GM12878 (cell line): ENCODE data around the gene ASB8. TPM values are rescaled to one million over a fixed set of nuclear protein-coding genes. Genes with fewer than 3 reads are reported as not detected.

Experiments used
- BCL3 ChIP-seq: IDR thresholded peaks from 2 replicates; pipeline ENCODE4 v1.6.1; 2011; ENCODE audit warnings: borderline replicate concordance, low read depth, mild to moderate bottlenecking, moderate library complexity, low read length; ENCODE audit not compliant: insufficient read depth, poor library complexity, severe bottlenecking
- DPF2 ChIP-seq: fragments of 450-650 bp; IDR thresholded peaks from 2 replicates; pipeline ENCODE4 v1.6.1; 2017; ENCODE audit warnings: mild to moderate bottlenecking
- IKZF1 ChIP-seq: fragments of 450-650 bp; conservative IDR thresholded peaks from 2 replicates; pipeline ENCODE4 v1.6.1; 2017; ENCODE audit warnings: antibody characterized with exemption, mild to moderate bottlenecking
- IKZF2 ChIP-seq, 2 experiments: fragments of 450-650 bp; IDR thresholded peaks; 2 replicates each; pipeline ENCODE4 v1.6.1; 2017; ENCODE audit warnings: mild to moderate bottlenecking in 2 of 2, moderate library complexity in 2 of 2
- IRF4 ChIP-seq: IDR thresholded peaks from 2 replicates; pipeline ENCODE4 v1.6.1; 2011; ENCODE audit warnings: low read depth, low read length
- JUNB ChIP-seq: IDR thresholded peaks from 2 replicates; pipeline ENCODE4 v1.6.1; 2016; ENCODE audit warnings: antibody characterized with exemption, mild to moderate bottlenecking
- MEF2A ChIP-seq: IDR thresholded peaks from 2 replicates; pipeline ENCODE4 v1.6.1; 2011; ENCODE audit warnings: low read depth, mild to moderate bottlenecking, low read length, moderate library complexity; ENCODE audit not compliant: insufficient read depth
- NFIC ChIP-seq: IDR thresholded peaks from 2 replicates; pipeline ENCODE4 v1.6.1; 2012; ENCODE audit warnings: low read depth, mild to moderate bottlenecking, inconsistent platforms, low read length, moderate library complexity
- POLR2AphosphoS2 ChIP-seq: IDR thresholded peaks from 2 replicates; pipeline ENCODE4 v1.6.1; 2011; ENCODE audit warnings: low read depth, mild to moderate bottlenecking, low read length, improper control_type of control experiment, moderate library complexity
- RELB ChIP-seq: fragments of 450-650 bp; IDR thresholded peaks from 2 replicates; pipeline ENCODE4 v1.6.1; 2017; ENCODE audit warnings: low read depth, mild to moderate bottlenecking, moderate library complexity
- polyA plus RNA-seq, 11 experiments: library from polyadenylated mRNA; depleted of rRNA in 4 of 11; unstranded in 6 of 11; stranded (reverse) in 5 of 11; fragments of >200 nt; fragmentation: Nextera tagmentation in 4 of 11; fragmentation: Illumina TruSeq in 1 of 11; extraction: Ambion mirVana in 4 of 11; extraction: Trizol in 1 of 11; gene quantifications; 1 replicate in 1 of 11; 2 replicates in 10 of 11; pipeline versions ENCODE4 v1.2.1 to v1.2.3, GENCODE V29; 2011 to 2016; ENCODE audit warnings: inconsistent platforms in 2 of 11, missing spikeins in 2 of 11, low read depth in 1 of 11
- total RNA-seq, 4 experiments: library from RNA; depleted of rRNA in 3 of 4; stranded (reverse); fragments of >200 nt in 3 of 4; fragmentation: Illumina TruSeq in 1 of 4; extraction: Trizol in 1 of 4; gene quantifications; 2 replicates each; pipeline versions ENCODE4 v1.2.1 to v1.2.3, GENCODE V29; 2013 to 2021
- TF ChIP-seq, protein P1 (sequence below): fragments of 450-650 bp; IDR thresholded peaks from 2 replicates; pipeline ENCODE4 v1.6.1; 2014; ENCODE audit warnings: mild to moderate bottlenecking
- TF ChIP-seq, protein P2 (sequence below): IDR thresholded peaks from 2 replicates; pipeline ENCODE4 v1.6.1; 2011; ENCODE audit warnings: low read depth, mild to moderate bottlenecking, low read length, moderate library complexity, borderline replicate concordance; ENCODE audit errors: extremely low read depth
- TF ChIP-seq, protein P3 (sequence below): fragments of 450-650 bp; IDR thresholded peaks from 2 replicates; pipeline ENCODE4 v1.6.1; 2017; ENCODE audit warnings: mild to moderate bottlenecking, moderate library complexity
- TF ChIP-seq, protein P4 (sequence below): IDR thresholded peaks from 2 replicates; pipeline ENCODE4 v1.6.1; 2011; ENCODE audit warnings: mild to moderate bottlenecking, low read depth, low read length, moderate library complexity; ENCODE audit not compliant: insufficient replicate concordance
- TF ChIP-seq, protein P5 (sequence below): fragments of 450-650 bp; IDR thresholded peaks from 2 replicates; pipeline ENCODE4 v1.6.1; 2016; ENCODE audit warnings: mild to moderate bottlenecking

Gene ASB8
- total and polyA plus RNA-seq, 10 of the 15 experiments (the other 5 are each of a cell fraction or from before 2014, with no cell fraction given): 23.7 to 48.0 (median 29.1) TPM

GRCh38 chr12:48198672-48198971, 41.3 kb upstream of the ASB8 start (continued):
- TF ChIP-seq JUNB: no peak
- TF ChIP-seq IKZF2 (IDR thresholded peaks at IDR 0.05): 0 out of 4 replicates have a peak, but pooled peaks of 1 of the 2 experiments have one; percentile 24
- no peak for TF ChIP-seq BCL3
- TF ChIP-seq DPF2: 0 out of 2 replicates have a peak, but pooled peaks have one; percentile 7
- TF ChIP-seq, protein P1, sequence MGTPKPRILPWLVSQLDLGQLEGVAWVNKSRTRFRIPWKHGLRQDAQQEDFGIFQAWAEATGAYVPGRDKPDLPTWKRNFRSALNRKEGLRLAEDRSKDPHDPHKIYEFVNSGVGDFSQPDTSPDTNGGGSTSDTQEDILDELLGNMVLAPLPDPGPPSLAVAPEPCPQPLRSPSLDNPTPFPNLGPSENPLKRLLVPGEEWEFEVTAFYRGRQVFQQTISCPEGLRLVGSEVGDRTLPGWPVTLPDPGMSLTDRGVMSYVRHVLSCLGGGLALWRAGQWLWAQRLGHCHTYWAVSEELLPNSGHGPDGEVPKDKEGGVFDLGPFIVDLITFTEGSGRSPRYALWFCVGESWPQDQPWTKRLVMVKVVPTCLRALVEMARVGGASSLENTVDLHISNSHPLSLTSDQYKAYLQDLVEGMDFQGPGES: no peak
- TF ChIP-seq IRF4: no peak
- no peak for TF ChIP-seq NFIC
- TF ChIP-seq, protein P2, sequence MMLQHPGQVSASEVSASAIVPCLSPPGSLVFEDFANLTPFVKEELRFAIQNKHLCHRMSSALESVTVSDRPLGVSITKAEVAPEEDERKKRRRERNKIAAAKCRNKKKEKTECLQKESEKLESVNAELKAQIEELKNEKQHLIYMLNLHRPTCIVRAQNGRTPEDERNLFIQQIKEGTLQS: no peak
- TF ChIP-seq MEF2A: no peak
- TF ChIP-seq, protein P3, sequence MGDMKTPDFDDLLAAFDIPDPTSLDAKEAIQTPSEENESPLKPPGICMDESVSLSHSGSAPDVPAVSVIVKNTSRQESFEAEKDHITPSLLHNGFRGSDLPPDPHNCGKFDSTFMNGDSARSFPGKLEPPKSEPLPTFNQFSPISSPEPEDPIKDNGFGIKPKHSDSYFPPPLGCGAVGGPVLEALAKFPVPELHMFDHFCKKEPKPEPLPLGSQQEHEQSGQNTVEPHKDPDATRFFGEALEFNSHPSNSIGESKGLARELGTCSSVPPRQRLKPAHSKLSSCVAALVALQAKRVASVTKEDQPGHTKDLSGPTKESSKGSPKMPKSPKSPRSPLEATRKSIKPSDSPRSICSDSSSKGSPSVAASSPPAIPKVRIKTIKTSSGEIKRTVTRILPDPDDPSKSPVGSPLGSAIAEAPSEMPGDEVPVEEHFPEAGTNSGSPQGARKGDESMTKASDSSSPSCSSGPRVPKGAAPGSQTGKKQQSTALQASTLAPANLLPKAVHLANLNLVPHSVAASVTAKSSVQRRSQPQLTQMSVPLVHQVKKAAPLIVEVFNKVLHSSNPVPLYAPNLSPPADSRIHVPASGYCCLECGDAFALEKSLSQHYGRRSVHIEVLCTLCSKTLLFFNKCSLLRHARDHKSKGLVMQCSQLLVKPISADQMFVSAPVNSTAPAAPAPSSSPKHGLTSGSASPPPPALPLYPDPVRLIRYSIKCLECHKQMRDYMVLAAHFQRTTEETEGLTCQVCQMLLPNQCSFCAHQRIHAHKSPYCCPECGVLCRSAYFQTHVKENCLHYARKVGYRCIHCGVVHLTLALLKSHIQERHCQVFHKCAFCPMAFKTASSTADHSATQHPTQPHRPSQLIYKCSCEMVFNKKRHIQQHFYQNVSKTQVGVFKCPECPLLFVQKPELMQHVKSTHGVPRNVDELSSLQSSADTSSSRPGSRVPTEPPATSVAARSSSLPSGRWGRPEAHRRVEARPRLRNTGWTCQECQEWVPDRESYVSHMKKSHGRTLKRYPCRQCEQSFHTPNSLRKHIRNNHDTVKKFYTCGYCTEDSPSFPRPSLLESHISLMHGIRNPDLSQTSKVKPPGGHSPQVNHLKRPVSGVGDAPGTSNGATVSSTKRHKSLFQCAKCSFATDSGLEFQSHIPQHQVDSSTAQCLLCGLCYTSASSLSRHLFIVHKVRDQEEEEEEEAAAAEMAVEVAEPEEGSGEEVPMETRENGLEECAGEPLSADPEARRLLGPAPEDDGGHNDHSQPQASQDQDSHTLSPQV: no peak
- TF ChIP-seq, protein P4, sequence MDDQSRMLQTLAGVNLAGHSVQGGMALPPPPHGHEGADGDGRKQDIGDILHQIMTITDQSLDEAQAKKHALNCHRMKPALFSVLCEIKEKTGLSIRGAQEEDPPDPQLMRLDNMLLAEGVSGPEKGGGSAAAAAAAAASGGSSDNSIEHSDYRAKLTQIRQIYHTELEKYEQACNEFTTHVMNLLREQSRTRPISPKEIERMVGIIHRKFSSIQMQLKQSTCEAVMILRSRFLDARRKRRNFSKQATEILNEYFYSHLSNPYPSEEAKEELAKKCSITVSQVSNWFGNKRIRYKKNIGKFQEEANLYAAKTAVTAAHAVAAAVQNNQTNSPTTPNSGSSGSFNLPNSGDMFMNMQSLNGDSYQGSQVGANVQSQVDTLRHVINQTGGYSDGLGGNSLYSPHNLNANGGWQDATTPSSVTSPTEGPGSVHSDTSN: no peak
- TF ChIP-seq POLR2AphosphoS2: no peak
- no peak for TF ChIP-seq IKZF1
- TF ChIP-seq, protein P5, sequence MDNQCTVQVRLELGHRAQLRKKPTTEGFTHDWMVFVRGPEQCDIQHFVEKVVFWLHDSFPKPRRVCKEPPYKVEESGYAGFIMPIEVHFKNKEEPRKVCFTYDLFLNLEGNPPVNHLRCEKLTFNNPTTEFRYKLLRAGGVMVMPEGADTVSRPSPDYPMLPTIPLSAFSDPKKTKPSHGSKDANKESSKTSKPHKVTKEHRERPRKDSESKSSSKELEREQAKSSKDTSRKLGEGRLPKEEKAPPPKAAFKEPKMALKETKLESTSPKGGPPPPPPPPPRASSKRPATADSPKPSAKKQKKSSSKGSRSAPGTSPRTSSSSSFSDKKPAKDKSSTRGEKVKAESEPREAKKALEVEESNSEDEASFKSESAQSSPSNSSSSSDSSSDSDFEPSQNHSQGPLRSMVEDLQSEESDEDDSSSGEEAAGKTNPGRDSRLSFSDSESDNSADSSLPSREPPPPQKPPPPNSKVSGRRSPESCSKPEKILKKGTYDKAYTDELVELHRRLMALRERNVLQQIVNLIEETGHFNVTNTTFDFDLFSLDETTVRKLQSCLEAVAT: 0 out of 2 replicates have a peak, but pooled peaks have one; percentile 27
- 0 out of 2 replicates have a peak, but pooled peaks have one; percentile 2 for TF ChIP-seq RELB
